H1 (cell line): Measurements from ENCODE around the gene WDR38. TPM values are rescaled to one million over a fixed set of nuclear protein-coding genes. Genes with fewer than 3 reads are reported as not detected.
A peak's percentile ranks its signal among the peaks of the same experiment; 100 is the strongest.

Experiments
- CTCF ChIA-PET: fragments of 300-600 bp; sonication (Branson Sonifier 250); formaldehyde crosslinking; loops from one replicate; lab custom pipeline; 2021; ENCODE audit not compliant: partially characterized antibody; lab: Charles Lee
- POLR2A ChIA-PET: fragments of 300-600 bp; sonication (Branson Sonifier 250); formaldehyde crosslinking; loops from one replicate; lab custom pipeline; 2021; ENCODE audit warnings: inconsistent platforms; ENCODE audit not compliant: partially characterized antibody; lab: Charles Lee
- DNase-seq, 2 experiments: peaks; one replicate each; pipeline versions ENCODE4 v3.0.0 to v3.0.0-alpha.2; 2010 to 2022; ENCODE audit warnings: low spot score in 2 of 2, low read depth in 1 of 2, mixed read lengths in 1 of 2
- FAIRE-seq: peaks from 2 replicates; lab custom pipeline; 2011; peaks lifted over from hg19 to GRCh38; lab: Jason Lieb, UNC
- H2AFZ ChIP-seq: 2 replicates; pipeline ENCODE4 v1.8.1; 2012; ENCODE audit warnings: low read length, inconsistent platforms
- H2AK5ac ChIP-seq: 2 replicates; pipeline ENCODE4 v1.6.1; 2013; ENCODE audit warnings: low read depth, low read length
- H2BK120ac ChIP-seq: replicated peaks from 2 replicates; pipeline ENCODE3; 2013; ENCODE audit warnings: low read depth, low read length, inconsistent platforms
- H2BK12ac ChIP-seq: 2 replicates; pipeline ENCODE4 v1.6.1; 2013; ENCODE audit warnings: low read depth, low read length
- H2BK15ac ChIP-seq: 2 replicates; pipeline ENCODE4 v1.6.1; 2013; ENCODE audit warnings: low read length
- H2BK20ac ChIP-seq: 2 replicates; pipeline ENCODE4 v1.6.1; 2013; ENCODE audit warnings: low read length
- H2BK5ac ChIP-seq: 2 replicates; pipeline ENCODE4 v1.6.1; 2013; ENCODE audit warnings: low read depth, low read length
- H3K14ac ChIP-seq: 2 replicates; pipeline ENCODE4 v1.6.1; 2013; ENCODE audit warnings: inconsistent platforms; ENCODE audit not compliant: insufficient read length
- H3K18ac ChIP-seq: 2 replicates; pipeline ENCODE4 v1.6.1; 2013; ENCODE audit warnings: low read length; ENCODE audit errors: extremely low read depth
- H3K23ac ChIP-seq: 2 replicates; pipeline ENCODE4 v1.6.1; 2013; ENCODE audit warnings: inconsistent platforms; ENCODE audit not compliant: insufficient read length
- H3K23me2 ChIP-seq: 2 replicates; pipeline ENCODE4 v1.6.1; 2013; ENCODE audit warnings: low read depth, low read length
- H3K27ac ChIP-seq: 2 replicates; pipeline ENCODE4 v1.6.1; 2011; ENCODE audit warnings: low read depth, low read length, inconsistent platforms
- H3K27me3 ChIP-seq, 4 experiments: replicated peaks in 1 of 4; 1 replicate in 1 of 4; 2 replicates in 3 of 4; pipeline versions ENCODE4 v1.6.1 to v1.8.1; 2011 to 2013; ENCODE audit warnings: low read length in 3 of 4, mild to moderate bottlenecking in 3 of 4, inconsistent platforms in 2 of 4, mixed read lengths in 2 of 4, moderate library complexity in 1 of 4; ENCODE audit not compliant: control insufficient read depth in 3 of 4, insufficient read depth in 3 of 4; ENCODE audit errors: extremely low read depth in 1 of 4
- H3K36me3 ChIP-seq, 4 experiments: 2 replicates each; pipeline versions ENCODE4 v1.6.1 to v1.8.1; 2011 to 2013; ENCODE audit warnings: mild to moderate bottlenecking in 4 of 4, low read length in 3 of 4, moderate library complexity in 2 of 4, control low read depth in 1 of 4, inconsistent platforms in 1 of 4; ENCODE audit not compliant: insufficient read depth in 4 of 4, control insufficient read depth in 2 of 4
- H3K4ac ChIP-seq: replicated peaks from 2 replicates; pipeline ENCODE3; 2013; ENCODE audit warnings: low read length, low read depth, mixed read lengths, inconsistent platforms; ENCODE audit not compliant: insufficient read length
- H3K4me1 ChIP-seq, 4 experiments: replicated peaks in 1 of 4; 1 replicate in 1 of 4; 2 replicates in 3 of 4; pipeline versions ENCODE4 v1.6.1 to v1.8.1; 2011 to 2013; ENCODE audit warnings: low read length in 3 of 4, inconsistent platforms in 2 of 4, mixed read lengths in 1 of 4; ENCODE audit not compliant: insufficient read depth in 4 of 4, control insufficient read depth in 3 of 4
- H3K4me2 ChIP-seq, 2 experiments: 2 replicates each; pipeline versions ENCODE4 v1.6.1 to v1.8.1; 2011 to 2013; ENCODE audit warnings: low read depth in 2 of 2, low read length in 2 of 2, control low read depth in 1 of 2, inconsistent platforms in 1 of 2, mild to moderate bottlenecking in 1 of 2; ENCODE audit not compliant: insufficient read depth in 1 of 2
- H3K4me3 ChIP-seq, 4 experiments: fragments of 200-600, 300-600 bp in 1 of 4; sonication (generic), shearing (Covaris generic), sonication (Bioruptor Twin) in 1 of 4; 2 replicates each; pipeline versions ENCODE4 v1.5.1 to v1.8.1; 2011 to 2016; ENCODE audit warnings: low read length in 4 of 4, low read depth in 3 of 4, control low read depth in 2 of 4, inconsistent platforms in 2 of 4, mild to moderate bottlenecking in 2 of 4, mixed read lengths in 1 of 4, moderate library complexity in 1 of 4; ENCODE audit not compliant: insufficient read depth in 2 of 4; ENCODE audit errors: extremely low read depth in 1 of 4
- H3K56ac ChIP-seq: replicated peaks from 2 replicates; pipeline ENCODE3; 2013; ENCODE audit warnings: low read depth, mild to moderate bottlenecking, mixed read lengths, low read length, inconsistent platforms; ENCODE audit not compliant: insufficient read length
- H3K79me1 ChIP-seq: 2 replicates; pipeline ENCODE4 v1.6.1; 2013; ENCODE audit warnings: low read depth, low read length, control low read depth
- H3K79me2 ChIP-seq, 2 experiments: 2 replicates each; pipeline versions ENCODE4 v1.6.1 to v1.8.1; 2012 to 2013; ENCODE audit warnings: low read length in 2 of 2, mild to moderate bottlenecking in 2 of 2, inconsistent platforms in 1 of 2; ENCODE audit not compliant: insufficient read depth in 2 of 2, control insufficient read depth in 1 of 2
- H3K9ac ChIP-seq, 4 experiments: replicated peaks in 1 of 4; 1 replicate in 1 of 4; 2 replicates in 3 of 4; pipeline versions ENCODE4 v1.6.1 to v1.8.1; 2011 to 2013; ENCODE audit warnings: low read depth in 3 of 4, low read length in 3 of 4, control low read depth in 2 of 4, mild to moderate bottlenecking in 2 of 4, moderate library complexity in 2 of 4, inconsistent platforms in 1 of 4; ENCODE audit errors: extremely low read depth in 1 of 4
- H3K9me3 ChIP-seq, 2 experiments: 2 replicates each; pipeline versions ENCODE4 v1.6.1 to v1.8.1; 2012 to 2013; ENCODE audit warnings: mild to moderate bottlenecking in 2 of 2, moderate library complexity in 2 of 2, control low read depth in 1 of 2, inconsistent platforms in 1 of 2, low read depth in 1 of 2, low read length in 1 of 2, mixed read lengths in 1 of 2; ENCODE audit not compliant: insufficient read depth in 2 of 2
- H4K20me1 ChIP-seq, 2 experiments: replicated peaks in 1 of 2; 2 replicates each; pipeline versions ENCODE3 to v1.8.1; 2011 to 2013; ENCODE audit warnings: inconsistent platforms in 2 of 2, low read length in 2 of 2, mild to moderate bottlenecking in 1 of 2; ENCODE audit not compliant: insufficient read depth in 2 of 2, control insufficient read depth in 1 of 2
- H4K5ac ChIP-seq: 2 replicates; pipeline ENCODE4 v1.6.1; 2013; ENCODE audit warnings: low read length, low read depth, mixed read lengths, inconsistent platforms; ENCODE audit not compliant: insufficient read length
- H4K8ac ChIP-seq: 2 replicates; pipeline ENCODE4 v1.8.0; 2013; ENCODE audit warnings: mild to moderate bottlenecking, moderate library complexity, low read length, inconsistent platforms; ENCODE audit not compliant: insufficient read depth; ENCODE audit errors: extremely low read depth
- H4K91ac ChIP-seq: replicated peaks from 2 replicates; pipeline ENCODE3; 2013; ENCODE audit warnings: low read length, mixed read lengths, inconsistent platforms; ENCODE audit not compliant: insufficient read length
- CTCF ChIP-seq, 3 experiments: IDR thresholded peaks; 1 replicate in 2 of 3; 2 replicates in 1 of 3; pipeline versions ENCODE4 v1.5.1 to v1.6.1; 2011; ENCODE audit warnings: low read length in 3 of 3, mild to moderate bottlenecking in 3 of 3, inconsistent platforms in 2 of 3, low read depth in 1 of 3, moderate library complexity in 1 of 3; ENCODE audit not compliant: insufficient read depth in 1 of 3; ENCODE audit errors: control extremely low read depth in 1 of 3
- GABPA ChIP-seq: IDR thresholded peaks from 2 replicates; pipeline ENCODE4 v1.6.1; 2011; ENCODE audit warnings: mild to moderate bottlenecking, low read length, moderate library complexity, borderline replicate concordance; ENCODE audit not compliant: insufficient read depth
- GTF2F1 ChIP-seq: IDR thresholded peaks from 2 replicates; pipeline ENCODE4 v1.6.1; 2012; ENCODE audit warnings: low read depth, low read length, improper control_type of control experiment, borderline replicate concordance
- KDM1A ChIP-seq: fragments of 200-600, 300-600 bp; sonication (generic); IDR thresholded peaks from 2 replicates; pipeline ENCODE4 v1.7.1; 2016; ENCODE audit warnings: mild to moderate bottlenecking, low read length, borderline replicate concordance
- POLR2A ChIP-seq, 2 experiments: IDR thresholded peaks; 1 replicate in 1 of 2; 2 replicates in 1 of 2; pipeline ENCODE4 v1.6.1; 2011; ENCODE audit warnings: low read depth in 2 of 2, low read length in 2 of 2, mild to moderate bottlenecking in 2 of 2; ENCODE audit errors: control extremely low read depth in 1 of 2
- POLR2AphosphoS5 ChIP-seq: IDR thresholded peaks from 2 replicates; pipeline ENCODE4 v1.6.1; 2011; ENCODE audit warnings: low read depth, low read length
- TAF7 ChIP-seq: optimal IDR thresholded peaks from 2 replicates; pipeline ENCODE3; 2011; ENCODE audit warnings: low read depth, mild to moderate bottlenecking, inconsistent platforms, low read length, moderate library complexity, borderline replicate concordance
- TEAD4 ChIP-seq: IDR thresholded peaks from 2 replicates; pipeline ENCODE4 v1.6.1; 2012; ENCODE audit warnings: low read depth, low read length, inconsistent platforms, mixed read lengths
- WGBS, 2 experiments: shearing (Covaris generic) in 1 of 2; methylation state at CpG; one replicate each; pipeline versions ENCODE4 v1.1.6 to v1.1.7; 2013 to 2015; ENCODE audit warnings: low lambda C conversion rate in 2 of 2, mixed read lengths in 2 of 2, inconsistent platforms in 1 of 2, low coverage in 1 of 2, missing lambda C conversion rate in 1 of 2; ENCODE audit not compliant: insufficient replicate concordance in 2 of 2, insufficient coverage in 1 of 2, insufficient read length in 1 of 2; ENCODE audit errors: extremely low coverage in 1 of 2, missing lambda C conversion rate in 1 of 2; 5-methylcytosine and 5-hydroxymethylcytosine counted together
- polyA plus RNA-seq, 7 experiments: library from polyadenylated mRNA; depleted of rRNA in 3 of 7; stranded (reverse) in 5 of 7; unstranded in 2 of 7; fragments of >200 nt in 5 of 7; fragments of 200-250 nt in 2 of 7; gene quantifications; 1 replicate in 5 of 7; 2 replicates in 1 of 7; 4 replicates in 1 of 7; pipeline versions ENCODE4 v1.2.1 to v1.2.3, GENCODE V29; 2011 to 2013; ENCODE audit warnings: missing spikeins in 2 of 7, mixed read lengths in 2 of 7
- total RNA-seq: library from RNA; stranded (reverse); fragmentation: NEBNext Ultra II Directional; extraction: Animal tissue kit (Norgen Biotek cat#: 25700); gene quantifications from 2 replicates; pipeline ENCODE4 v1.2.1, GENCODE V29; 2021

WDR38 gene
- total and polyA plus RNA-seq, 2 of the 8 experiments (the other 6 are each of a cell fraction or from before 2014, with no cell fraction given): not detected

DNA sequence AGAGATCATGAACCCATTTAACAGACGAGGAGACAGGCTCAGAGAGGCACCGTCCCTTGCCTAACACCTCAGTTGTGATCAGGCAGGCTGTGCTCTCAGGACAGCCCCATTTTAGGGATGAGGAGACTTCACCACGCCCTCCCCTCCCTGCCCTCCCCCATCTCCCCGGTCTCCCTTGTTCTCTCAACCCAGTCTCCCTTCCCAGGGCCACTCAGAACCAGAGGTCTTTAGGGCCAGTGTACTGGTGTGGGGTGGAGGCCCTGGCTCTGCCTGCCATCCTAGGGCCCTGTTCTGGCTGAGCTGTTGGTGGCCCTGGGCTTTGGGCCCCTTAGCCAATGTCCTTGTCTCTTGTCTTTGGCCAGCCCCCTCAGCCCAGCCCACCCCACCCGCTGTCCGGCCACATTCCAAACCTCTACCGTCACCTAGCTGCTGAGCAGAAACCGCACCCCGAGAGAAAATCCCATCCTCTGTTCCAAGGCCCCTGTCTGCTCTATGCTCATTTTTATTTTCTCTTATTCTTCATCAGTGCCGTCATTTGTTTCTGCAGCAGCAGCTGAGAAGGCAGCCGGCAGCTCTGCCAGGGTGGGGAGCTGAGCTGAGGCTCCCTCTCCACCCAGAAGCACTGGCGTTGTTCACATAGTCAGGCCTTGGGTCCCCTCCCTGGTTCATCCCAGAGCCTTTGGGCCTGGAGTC, 42.5 kb upstream of the WDR38 start:
- Histone ChIP-seq H4K5ac (peak overlapping the region; percentile 50), H3K18ac (peak overlapping the region; percentile 97), H3K27me3 (no peaks in the 10 kb centered on the region), H4K8ac (peak overlapping the region; percentile 77; the same call in 1 of the 2 replicates), H3K23me2 (peaks cover 2% of the 10 kb centered on the region; the same call in 1 of the 2 replicates), H3K56ac (peak overlapping the region; percentile 49), H3K36me3 (no peaks in the 10 kb centered on the region), H3K4me1 (peaks cover 10 to 25% (median 16%) of the 10 kb centered on the region in 4 experiments), H3K4me3 (peak overlapping the region in 1 of 4 experiments; percentile 21; a peak in 2 of 8 replicates), H3K23ac (no peak overlapping the region), H2AK5ac (peak overlapping the region; percentile 99), H2BK15ac (peak overlapping the region; percentile 100; the same call in 1 of the 2 replicates), H3K79me1 (no peaks in the 10 kb centered on the region), H3K27ac (peak overlapping the region; percentile 70), H3K4ac (peak overlapping the region; percentile 74), H2BK120ac (peak overlapping the region; percentile 96), H3K14ac (no peak overlapping the region), H3K9me3 (no peaks in the 10 kb centered on the region), H2AFZ (no peak overlapping the region; the same call in 1 of the 2 replicates), H2BK5ac (peak overlapping the region; percentile 93), H4K20me1 (no peaks in the 10 kb centered on the region), H2BK20ac (peak overlapping the region; percentile 99; the same call in 1 of the 2 replicates), H2BK12ac (peak overlapping the region; percentile 97), H3K79me2 (no peaks in the 10 kb centered on the region), H3K4me2 (peak overlapping the region; percentile 31 to 55; a peak in 3 of 4 replicates), H3K9ac (peak overlapping the region in 2 of 4 experiments; percentile 29 to 38; a peak in 3 of 7 replicates), H4K91ac (peak overlapping the region; percentile 94)
- peak; percentile 76 to 84 for DNase-seq
- 44% methylated on average over 5 of the region's 12 CpGs; no CpG with 5 or more reads in 1 of the 2 experiments for WGBS, 2 experiments
- FAIRE-seq: peak; percentile 42
- ChIA-PET POLR2A (interaction anchor here (1.0 to 5.9 kb wide), 6 partner anchors 10 to 51 kb away, joined by 3 to 23 read pairs (median 4); partner anchors contain the start of genes ARPC5L and RPL35), CTCF (interaction anchor here (0.7 to 65.2 kb wide), 10 partner anchors 8 to 193 kb away, joined by 3 to 1529 read pairs (median 7); partner anchors contain the start of genes ARPC5L, NR6A1, OLFML2A and RPL35)
- TF ChIP-seq TEAD4 (peak; percentile 86), POLR2A (IDR thresholded peaks at IDR 0.05; ENCODE audit: control extremely low read depth in 1 of 2, low read depth in 2 of 2, low read length in 2 of 2) (peak in 1 of 2 experiments; percentile 41; a peak in 2 of 3 replicates), TAF7 (no peak), GABPA (peak; percentile 42; the same call in 1 of the 2 replicates), CTCF (IDR thresholded peaks at IDR 0.05; ENCODE audit: control extremely low read depth in 1 of 3, insufficient read depth in 1 of 3, low read depth in 1 of 3, low read length in 3 of 3) (peak; percentile 14 to 29 (median 20); a peak in 3 of 4 replicates), POLR2AphosphoS5 (peak; percentile 55; the same call in 1 of the 2 replicates), KDM1A (peak; percentile 30; the same call in 1 of the 2 replicates), GTF2F1 (no peak)
